Activated T-helper 2 cell treated with anti-CD3 and anti-CD28 coated beads, Interferon-gamma antibody, Interleukin-2, Interleukin-4, amounts not matched to agents 10 μg/mL and 5 μg/mL and 100 μg/mL, durations not matched to agents 14 hours and 24 hours and 36 hours (primary cell): Measurements from ENCODE around the gene CAPZB. TPM values are rescaled to one million over a fixed set of nuclear protein-coding genes. Genes with fewer than 3 reads are reported as not detected.
"Not testable (repeated sequence)": the region's sequence is repeated elsewhere in the genome, so short reads cannot be mapped to it uniquely, and the experiment has no call there.

Experiments used
- DNase-seq: peaks from one replicate; pipeline ENCODE4 v3.0.0; 2021; ENCODE audit warnings: low spot score
- H3K27ac Mint-ChIP-seq: one replicate; pipeline ENCODE4 v1.8.0; 2021; ENCODE audit warnings: mixed read lengths
- H3K27me3 Mint-ChIP-seq: one replicate; pipeline ENCODE4 v1.8.0; 2021; ENCODE audit warnings: low read depth, mixed read lengths
- H3K36me3 Mint-ChIP-seq: one replicate; pipeline ENCODE4 v1.8.0; 2021; ENCODE audit warnings: low read depth, mixed read lengths
- H3K4me1 Mint-ChIP-seq: one replicate; pipeline ENCODE4 v1.8.0; 2021; ENCODE audit warnings: low read depth, mixed read lengths
- H3K4me3 Mint-ChIP-seq: one replicate; pipeline ENCODE4 v1.8.0; 2021; ENCODE audit warnings: low read depth, mild to moderate bottlenecking, moderate library complexity, mixed read lengths
- H3K9me3 Mint-ChIP-seq: one replicate; pipeline ENCODE4 v1.8.0; 2021; ENCODE audit warnings: mixed read lengths
- intact Hi-C: fragments of 100-400 bp; cut with micrococcal nuclease; formaldehyde crosslinking; loops from one replicate; pipeline ENCODE4 v1.15.1; 2023
- total RNA-seq: library from RNA; stranded (reverse); gene quantifications from 2 replicates; pipeline ENCODE4 v1.2.3, GENCODE V29; 2022

The CAPZB gene
- total RNA-seq, result 329 and 336 TPM in 2 replicates

DNA sequence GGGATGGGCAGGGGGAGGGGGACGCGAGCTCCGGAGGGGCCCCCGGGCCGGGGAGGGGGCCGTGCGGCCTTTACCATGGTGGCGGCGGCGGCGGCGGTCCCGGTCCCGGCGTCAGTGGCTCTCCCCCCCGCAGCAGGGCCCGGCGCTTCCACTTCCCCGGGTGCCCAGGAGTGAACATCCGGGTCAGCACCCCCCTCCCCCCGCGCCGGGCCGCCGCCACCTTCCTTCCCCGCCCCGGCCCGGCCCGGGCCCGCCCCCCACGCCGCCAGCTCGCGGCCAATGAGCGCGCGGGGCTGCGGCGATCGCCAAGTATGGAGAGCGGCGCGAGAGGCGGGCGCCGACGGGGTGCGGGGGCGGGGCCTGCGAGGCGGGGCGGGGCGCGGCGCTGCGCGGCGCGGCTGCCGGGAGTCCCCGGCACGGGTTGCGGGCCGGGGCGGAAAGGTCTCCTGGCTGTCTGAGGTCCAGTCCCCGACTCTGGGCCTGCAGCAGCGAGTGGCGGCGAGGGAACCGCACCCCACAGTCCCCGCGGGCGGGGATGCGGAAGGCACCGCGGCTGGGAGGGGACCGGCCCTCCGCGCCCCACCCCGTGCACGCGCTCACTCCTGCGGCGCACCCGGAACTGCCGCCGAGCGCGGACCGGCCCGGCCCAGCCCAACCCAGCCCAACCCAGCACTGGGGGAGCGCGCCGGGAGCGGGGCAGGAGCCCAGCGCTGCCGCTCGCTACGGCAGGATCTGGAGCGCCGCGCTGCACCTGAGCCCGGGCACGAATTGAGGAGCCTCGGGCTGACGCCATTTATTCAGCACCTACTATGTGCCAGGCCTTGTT, at the start of gene CAPZB:
TSS of gene CAPZB (minus strand) at position 178 of the 826 bp plus-strand sequence. CDS start at position 77, 101 bp downstream.
- intact Hi-C loops, result loop anchor here (1.0 to 5.0 kb wide), 5 partner anchors 8 to 167 kb away; a partner anchor contains a TSS
- H3K27ac Mint-ChIP-seq, result peak within 1 kb of the TSS; percentile 89
- peak; percentile 87 for DNase-seq
- H3K36me3 Mint-ChIP-seq, result peaks cover 42% of the 10 kb centered on the region
- H3K9me3 Mint-ChIP-seq, result no peaks in the 10 kb centered on the region
- no peaks in the 10 kb centered on the region for H3K27me3 Mint-ChIP-seq
- H3K4me3 Mint-ChIP-seq, result peak within 1 kb of the TSS; percentile 96
- peaks cover 54% of the 10 kb centered on the region for H3K4me1 Mint-ChIP-seq

- no peaks in the 10 kb centered on the region for H3K36me3 Mint-ChIP-seq
- intact Hi-C loops, result no loop called here
- H3K9me3 Mint-ChIP-seq, result peaks cover 13% of the 10 kb centered on the region
- no peak overlapping the region for H3K27ac Mint-ChIP-seq
- no peaks in the 10 kb centered on the region for H3K27me3 Mint-ChIP-seq
- no peak for DNase-seq
- H3K4me1 Mint-ChIP-seq, result peaks cover 2% of the 10 kb centered on the region
- H3K4me3 Mint-ChIP-seq, result no peak overlapping the region
These were observed 48.9 kb upstream of the CAPZB start for GRCh38 chr1:19534281-19534680.

GRCh38 chr1:19533626-19534025, 48.3 kb upstream of the CAPZB start:
- intact Hi-C loops, result no loop called here
- H3K4me3 Mint-ChIP-seq, result no peak overlapping the region
- no peak for DNase-seq
- H3K4me1 Mint-ChIP-seq, result peaks cover 2% of the 10 kb centered on the region
- H3K27me3 Mint-ChIP-seq, result no peaks in the 10 kb centered on the region
- H3K36me3 Mint-ChIP-seq, result no peaks in the 10 kb centered on the region
- peaks cover 13% of the 10 kb centered on the region for H3K9me3 Mint-ChIP-seq
- no peak overlapping the region for H3K27ac Mint-ChIP-seq

DNA sequence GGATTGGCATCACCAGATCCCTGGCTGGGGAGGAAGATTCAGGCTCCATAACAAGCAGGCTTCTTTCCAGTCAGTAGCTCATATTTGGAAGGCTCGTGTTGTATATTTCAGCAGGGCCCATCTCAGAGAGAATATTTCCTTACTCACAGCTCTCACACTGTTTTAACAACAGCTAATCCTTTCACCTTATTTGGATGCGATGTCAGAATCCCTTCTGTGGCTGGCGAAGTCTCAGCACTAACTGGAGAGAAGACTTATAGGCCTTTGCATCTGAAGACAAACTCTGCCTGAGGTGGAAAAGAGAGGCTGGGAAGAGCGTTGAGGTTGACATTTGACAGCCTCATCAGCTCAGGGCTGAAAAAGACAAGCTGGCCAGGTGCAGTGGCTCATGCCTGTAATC, 47.2 kb upstream of the CAPZB start:
- Mint-ChIP-seq H3K4me1 (peaks cover 2% of the 10 kb centered on the region), H3K27ac (no peak overlapping the region), H3K4me3 (no peak overlapping the region), H3K9me3 (peaks cover 13% of the 10 kb centered on the region), H3K27me3 (no peaks in the 10 kb centered on the region), H3K36me3 (no peaks in the 10 kb centered on the region)
- intact Hi-C loops, result no loop called here
- no peak for DNase-seq

DNA sequence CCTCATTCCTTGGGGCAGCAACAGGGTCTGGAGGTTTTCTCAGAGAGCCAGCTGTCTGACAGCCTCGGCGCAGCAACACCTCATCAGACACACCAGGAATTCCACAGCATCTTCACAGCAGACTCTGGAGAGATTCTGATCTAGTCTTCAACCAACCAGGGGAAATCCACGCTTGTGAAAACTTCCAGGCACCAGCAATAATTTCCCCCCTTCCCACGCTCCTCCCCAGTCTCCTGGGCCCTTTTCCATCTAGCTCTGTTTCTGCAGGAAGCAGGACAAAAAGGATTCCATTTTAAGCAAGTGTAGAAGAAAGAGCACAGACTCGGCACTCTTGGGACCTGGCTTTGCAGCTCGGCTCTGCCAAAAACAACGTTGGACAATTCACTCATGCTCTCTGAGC, 44.3 kb upstream of the CAPZB start:
- Mint-ChIP-seq H3K4me1 (peaks cover 2% of the 10 kb centered on the region), H3K36me3 (no peaks in the 10 kb centered on the region), H3K9me3 (peaks cover 8% of the 10 kb centered on the region), H3K4me3 (no peak overlapping the region), H3K27ac (no peak overlapping the region), H3K27me3 (no peaks in the 10 kb centered on the region)
- intact Hi-C loops, result no loop called here
- DNase-seq, result no peak

- no peaks in the 10 kb centered on the region for H3K27me3 Mint-ChIP-seq
- H3K27ac Mint-ChIP-seq, result no peak overlapping the region
- H3K4me1 Mint-ChIP-seq, result peaks cover 2% of the 10 kb centered on the region
- intact Hi-C loops, result no loop called here
- no peak for DNase-seq
- H3K36me3 Mint-ChIP-seq, result no peaks in the 10 kb centered on the region
- H3K4me3 Mint-ChIP-seq, result no peak overlapping the region
- peaks cover 8% of the 10 kb centered on the region for H3K9me3 Mint-ChIP-seq
These were observed 43.1 kb upstream of the CAPZB start for GRCh38 chr1:19528438-19528837.

DNA sequence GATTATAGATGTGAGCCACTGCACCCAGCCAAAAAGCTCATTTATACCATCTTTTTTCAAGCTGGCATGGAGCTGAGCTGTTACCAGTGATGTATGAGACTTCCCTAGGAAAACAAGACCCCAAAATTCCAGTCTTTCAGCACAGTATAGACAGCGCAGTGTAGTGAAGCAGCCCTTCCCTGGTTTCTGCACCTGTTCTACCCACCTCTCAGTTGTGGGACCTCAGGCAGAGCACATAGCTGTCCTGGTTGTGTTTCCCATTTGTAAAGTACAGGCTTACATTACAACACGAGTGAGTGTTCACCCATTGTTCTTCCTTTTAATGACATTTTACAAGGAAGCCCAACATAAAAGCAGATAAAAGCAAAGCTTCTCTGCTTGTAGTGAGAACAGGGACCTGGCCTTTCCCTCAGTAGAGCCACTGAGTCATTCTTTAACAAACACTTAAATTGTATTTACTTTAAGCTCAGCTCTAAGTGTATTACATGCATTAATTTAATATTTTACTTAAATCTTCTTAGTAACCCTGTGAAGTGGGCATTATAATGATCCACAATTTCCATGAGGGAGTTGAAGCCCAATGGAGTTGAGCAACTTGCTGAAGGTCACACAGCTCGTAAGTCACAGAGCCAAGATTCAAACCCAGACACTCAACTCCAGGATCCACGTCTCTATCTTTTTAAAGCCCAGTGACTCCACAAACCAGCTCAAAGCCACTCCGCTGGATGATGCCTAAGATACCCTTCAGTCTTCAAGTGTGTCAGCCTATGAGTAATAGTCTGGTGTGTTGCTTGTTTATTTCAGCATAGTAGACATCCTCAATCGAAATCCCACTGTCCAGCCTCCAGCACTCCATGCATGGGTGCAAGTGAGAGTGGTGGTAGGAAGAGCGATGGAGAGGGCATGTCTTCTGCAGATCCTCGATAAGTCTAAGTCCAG, 40.5 kb upstream of the CAPZB start:
- Mint-ChIP-seq H3K27ac (no peak overlapping the region), H3K36me3 (no peaks in the 10 kb centered on the region), H3K4me1 (peaks cover 2% of the 10 kb centered on the region), H3K9me3 (peaks cover 5% of the 10 kb centered on the region), H3K4me3 (no peak overlapping the region), H3K27me3 (no peaks in the 10 kb centered on the region)
- no peak for DNase-seq
- intact Hi-C loops, result no loop called here

- H3K4me1 Mint-ChIP-seq, result peaks cover 3% of the 10 kb centered on the region
- intact Hi-C loops, result no loop called here
- no peak overlapping the region for H3K27ac Mint-ChIP-seq
- no peak overlapping the region for H3K4me3 Mint-ChIP-seq
- H3K9me3 Mint-ChIP-seq, result peaks cover 4% of the 10 kb centered on the region
- H3K36me3 Mint-ChIP-seq, result no peaks in the 10 kb centered on the region
- H3K27me3 Mint-ChIP-seq, result no peaks in the 10 kb centered on the region
- DNase-seq, result no peak
These were observed 39.5 kb upstream of the CAPZB start for GRCh38 chr1:19524791-19525190.

GRCh38 chr1:19522570-19522969, 37.2 kb upstream of the CAPZB start:
- H3K27me3 Mint-ChIP-seq, intact Hi-C loops: not testable (repeated sequence)

DNA sequence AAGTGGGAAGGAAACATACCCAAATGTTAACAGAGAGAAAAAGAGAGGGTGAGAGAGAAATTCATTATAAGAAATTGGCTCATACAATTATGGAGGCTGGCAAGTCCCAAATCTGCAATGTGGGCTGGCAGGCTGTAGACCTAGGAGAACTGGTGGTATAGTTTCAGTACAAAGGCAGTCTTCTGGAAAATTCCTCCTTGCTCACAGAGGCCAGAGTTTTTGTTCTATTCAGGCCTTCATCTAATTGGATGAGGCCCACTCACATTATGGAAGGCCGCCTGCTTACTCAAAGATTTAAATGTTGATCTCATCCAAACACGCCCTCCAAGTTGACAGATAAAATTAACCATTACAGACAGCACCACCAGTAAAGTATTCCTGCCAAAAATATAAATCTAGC, 36.1 kb upstream of the CAPZB start:
- intact Hi-C loops, result no loop called here
- Mint-ChIP-seq H3K27ac (no peak overlapping the region), H3K4me3 (no peak overlapping the region), H3K27me3 (no peaks in the 10 kb centered on the region), H3K9me3 (peaks cover 16% of the 10 kb centered on the region), H3K36me3 (peaks cover 7% of the 10 kb centered on the region), H3K4me1 (peaks cover 10% of the 10 kb centered on the region)
- no peak for DNase-seq

More at GRCh38 chr1:19522570-19522969, 37.2 kb upstream of the CAPZB start:
- not testable (repeated sequence) for H3K27ac Mint-ChIP-seq, H3K4me1 Mint-ChIP-seq, H3K4me3 Mint-ChIP-seq, H3K36me3 Mint-ChIP-seq, DNase-seq
- H3K9me3 Mint-ChIP-seq, result peaks cover 13% of the 10 kb centered on the region

- H3K4me1 Mint-ChIP-seq, result peaks cover 22% of the 10 kb centered on the region
- no peak overlapping the region for H3K27ac Mint-ChIP-seq
- peaks cover 7% of the 10 kb centered on the region for H3K36me3 Mint-ChIP-seq
- H3K4me3 Mint-ChIP-seq, result no peak overlapping the region
- peaks cover 16% of the 10 kb centered on the region for H3K9me3 Mint-ChIP-seq
- no peak for DNase-seq
- no peaks in the 10 kb centered on the region for H3K27me3 Mint-ChIP-seq
- intact Hi-C loops, result no loop called here
These were observed 31.7 kb upstream of the CAPZB start for GRCh38 chr1:19517017-19517416.

- intact Hi-C loops, result no loop called here
- Mint-ChIP-seq H3K27me3 (no peaks in the 10 kb centered on the region), H3K27ac (no peak overlapping the region)
These were observed 29.9 kb upstream of the CAPZB start for GRCh38 chr1:19515201-19515600.

DNA sequence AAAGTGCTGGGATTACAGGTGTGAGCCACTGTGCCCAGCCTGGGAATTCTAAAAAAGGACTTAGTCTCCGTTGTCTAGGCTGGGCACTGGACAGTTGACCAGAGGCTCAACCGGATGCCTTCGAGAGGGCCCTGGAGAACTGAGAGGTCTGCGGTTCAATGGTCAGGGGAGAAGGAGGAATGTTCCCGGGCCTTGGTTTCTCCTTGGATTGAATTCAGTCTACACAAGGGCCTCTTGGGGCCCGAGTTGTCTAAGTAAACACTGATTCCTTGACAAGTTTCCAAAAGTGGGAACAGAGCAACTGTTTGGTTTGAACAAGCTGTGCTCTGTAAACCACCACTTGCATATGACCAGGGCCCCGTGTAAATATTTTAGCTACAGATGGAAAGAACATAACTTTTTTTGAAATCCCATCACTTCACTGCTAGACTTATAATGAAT, 29.1 kb upstream of the CAPZB start:
- Mint-ChIP-seq H3K4me3 (no peak overlapping the region), H3K27ac (no peak overlapping the region), H3K36me3 (peaks cover 7% of the 10 kb centered on the region), H3K9me3 (peaks cover 12% of the 10 kb centered on the region), H3K4me1 (peaks cover 30% of the 10 kb centered on the region), H3K27me3 (no peaks in the 10 kb centered on the region)
- DNase-seq, result no peak
- intact Hi-C loops, result no loop called here

More at GRCh38 chr1:19515201-19515600, 29.9 kb upstream of the CAPZB start:
- Mint-ChIP-seq H3K9me3 (peaks cover 12% of the 10 kb centered on the region), H3K4me3 (no peak overlapping the region), H3K4me1 (peaks cover 32% of the 10 kb centered on the region), H3K36me3 (peaks cover 7% of the 10 kb centered on the region)
- DNase-seq, result no peak
